DND-41 (cell line): ENCODE data around the gene UGT2B11.
"Not testable (repeated sequence)": the region's sequence is repeated elsewhere in the genome, so short reads cannot be mapped to it uniquely, and the experiment has no call there.

Source experiments
- ATAC-seq: fragments of 200-7000 bp; cut with Tn5 transposase; 3 replicates; pipeline ENCODE4 v1.9.1; 2021; ENCODE audit warnings: low read depth; ENCODE audit not compliant: insufficient read depth
- DNase-seq: peaks from one replicate; pipeline ENCODE4 v3.0.0-alpha.2; 2020
- H2AFZ ChIP-seq: 2 replicates; pipeline ENCODE4 v1.6.0; 2012; ENCODE audit warnings: low read depth, low read length
- H3K27ac ChIP-seq: 2 replicates; pipeline ENCODE4 v1.5.1; 2012; ENCODE audit warnings: low read length, inconsistent platforms
- H3K27me3 ChIP-seq: fragments of 200-600 bp; sonication (generic); 2 replicates; pipeline ENCODE4 v1.6.0; 2012; ENCODE audit warnings: low read length, mild to moderate bottlenecking, inconsistent platforms; ENCODE audit not compliant: insufficient read depth, poor library complexity
- H3K36me3 ChIP-seq: 2 replicates; pipeline ENCODE4 v1.5.1; 2012; ENCODE audit warnings: low read length, inconsistent platforms; ENCODE audit not compliant: insufficient read depth
- H3K4me1 ChIP-seq: 2 replicates; pipeline ENCODE4 v1.5.1; 2012; ENCODE audit warnings: mild to moderate bottlenecking, low read length; ENCODE audit not compliant: insufficient read depth
- H3K4me2 ChIP-seq: 2 replicates; pipeline ENCODE4 v1.6.0; 2012; ENCODE audit warnings: mild to moderate bottlenecking, moderate library complexity, low read length, inconsistent platforms; ENCODE audit not compliant: insufficient read depth
- H3K4me3 ChIP-seq, 2 experiments: fragments of 200-600 bp in 1 of 2; shearing (Covaris generic) in 1 of 2; 2 replicates each; pipeline ENCODE4 v1.5.1; 2012 to 2016; ENCODE audit warnings: inconsistent platforms in 2 of 2, low read length in 2 of 2, mild to moderate bottlenecking in 2 of 2, low read depth in 1 of 2, moderate library complexity in 1 of 2
- H3K79me2 ChIP-seq: 2 replicates; pipeline ENCODE4 v1.6.0; 2012; ENCODE audit warnings: low read length, inconsistent platforms; ENCODE audit not compliant: insufficient read depth
- H3K9ac ChIP-seq: 2 replicates; pipeline ENCODE4 v1.6.0; 2012; ENCODE audit warnings: low read depth, mild to moderate bottlenecking, inconsistent platforms, low read length, moderate library complexity
- H3K9me3 ChIP-seq: 2 replicates; pipeline ENCODE4 v1.5.1; 2012; ENCODE audit warnings: low read length, moderate library complexity, mild to moderate bottlenecking, inconsistent platforms; ENCODE audit not compliant: insufficient read depth, severe bottlenecking
- H4K20me1 ChIP-seq: 2 replicates; pipeline ENCODE4 v1.6.0; 2012; ENCODE audit warnings: low read length; ENCODE audit not compliant: insufficient read depth
- EZH2 ChIP-seq: IDR thresholded peaks from 3 replicates; pipeline ENCODE4 v1.6.1; 2012; ENCODE audit warnings: borderline replicate concordance, low read depth, mild to moderate bottlenecking, moderate library complexity, low read length, inconsistent platforms; ENCODE audit not compliant: severe bottlenecking
- TF ChIP-seq, protein P1 (sequence below): IDR thresholded peaks from 2 replicates; pipeline ENCODE4 v1.5.1; 2012; ENCODE audit warnings: borderline replicate concordance, low read length, moderate library complexity, mild to moderate bottlenecking; ENCODE audit not compliant: poor library complexity, severe bottlenecking; ENCODE audit errors: extremely low read depth

UGT2B11 gene

GRCh38 chr4:69239557-69240168 lies 25.1 kb upstream of the UGT2B11 start:
- Histone ChIP-seq H3K4me1 (no peaks in the 10 kb centered on the region), H3K4me3 (no peak overlapping the region), H3K9ac (no peak overlapping the region), H4K20me1 (no peaks in the 10 kb centered on the region), H3K27me3 (no peaks in the 10 kb centered on the region), H2AFZ (no peak overlapping the region), H3K9me3 (no peaks in the 10 kb centered on the region), H3K79me2 (no peaks in the 10 kb centered on the region), H3K27ac (no peak overlapping the region), H3K4me2 (no peak overlapping the region), H3K36me3 (no peaks in the 10 kb centered on the region)
- no peak for TF ChIP-seq EZH2
- TF ChIP-seq, protein P1, sequence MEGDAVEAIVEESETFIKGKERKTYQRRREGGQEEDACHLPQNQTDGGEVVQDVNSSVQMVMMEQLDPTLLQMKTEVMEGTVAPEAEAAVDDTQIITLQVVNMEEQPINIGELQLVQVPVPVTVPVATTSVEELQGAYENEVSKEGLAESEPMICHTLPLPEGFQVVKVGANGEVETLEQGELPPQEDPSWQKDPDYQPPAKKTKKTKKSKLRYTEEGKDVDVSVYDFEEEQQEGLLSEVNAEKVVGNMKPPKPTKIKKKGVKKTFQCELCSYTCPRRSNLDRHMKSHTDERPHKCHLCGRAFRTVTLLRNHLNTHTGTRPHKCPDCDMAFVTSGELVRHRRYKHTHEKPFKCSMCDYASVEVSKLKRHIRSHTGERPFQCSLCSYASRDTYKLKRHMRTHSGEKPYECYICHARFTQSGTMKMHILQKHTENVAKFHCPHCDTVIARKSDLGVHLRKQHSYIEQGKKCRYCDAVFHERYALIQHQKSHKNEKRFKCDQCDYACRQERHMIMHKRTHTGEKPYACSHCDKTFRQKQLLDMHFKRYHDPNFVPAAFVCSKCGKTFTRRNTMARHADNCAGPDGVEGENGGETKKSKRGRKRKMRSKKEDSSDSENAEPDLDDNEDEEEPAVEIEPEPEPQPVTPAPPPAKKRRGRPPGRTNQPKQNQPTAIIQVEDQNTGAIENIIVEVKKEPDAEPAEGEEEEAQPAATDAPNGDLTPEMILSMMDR = no peak
- ATAC-seq (no peak), DNase-seq (no peak)

GRCh38 chr4:69239092-69239491 lies 24.5 kb upstream of the UGT2B11 start:
- H3K9me3 ChIP-seq = no peaks in the 10 kb centered on the region
- no peaks in the 10 kb centered on the region for H4K20me1 ChIP-seq
- H3K36me3 ChIP-seq = no peaks in the 10 kb centered on the region
- no peaks in the 10 kb centered on the region for H3K4me1 ChIP-seq
- H3K27ac ChIP-seq = no peak overlapping the region
- no peak for TF ChIP-seq EZH2
- TF ChIP-seq, protein P1 = no peak
- ATAC-seq = no peak
- H3K4me2 ChIP-seq = no peak overlapping the region
- DNase-seq = no peak
- no peak overlapping the region for H3K4me3 ChIP-seq
- no peak overlapping the region for H3K9ac ChIP-seq
- H3K79me2 ChIP-seq = no peaks in the 10 kb centered on the region
- no peak overlapping the region for H2AFZ ChIP-seq
- H3K27me3 ChIP-seq = no peaks in the 10 kb centered on the region

GRCh38 chr4:69224891-69225290 lies 10.3 kb upstream of the UGT2B11 start:
- H3K9me3 ChIP-seq = no peaks in the 10 kb centered on the region
- no peak overlapping the region for H3K27ac ChIP-seq
- no peaks in the 10 kb centered on the region for H3K4me1 ChIP-seq
- H3K36me3 ChIP-seq = no peaks in the 10 kb centered on the region
- DNase-seq (no peak), ATAC-seq (no peak)
- H3K27me3 ChIP-seq = no peaks in the 10 kb centered on the region
- H3K4me2 ChIP-seq = no peak overlapping the region
- TF ChIP-seq, protein P1 = no peak
- no peak for TF ChIP-seq EZH2
- no peaks in the 10 kb centered on the region for H4K20me1 ChIP-seq
- no peaks in the 10 kb centered on the region for H3K79me2 ChIP-seq
- no peak overlapping the region for H3K4me3 ChIP-seq
- no peak overlapping the region for H2AFZ ChIP-seq
- no peak overlapping the region for H3K9ac ChIP-seq

DNA sequence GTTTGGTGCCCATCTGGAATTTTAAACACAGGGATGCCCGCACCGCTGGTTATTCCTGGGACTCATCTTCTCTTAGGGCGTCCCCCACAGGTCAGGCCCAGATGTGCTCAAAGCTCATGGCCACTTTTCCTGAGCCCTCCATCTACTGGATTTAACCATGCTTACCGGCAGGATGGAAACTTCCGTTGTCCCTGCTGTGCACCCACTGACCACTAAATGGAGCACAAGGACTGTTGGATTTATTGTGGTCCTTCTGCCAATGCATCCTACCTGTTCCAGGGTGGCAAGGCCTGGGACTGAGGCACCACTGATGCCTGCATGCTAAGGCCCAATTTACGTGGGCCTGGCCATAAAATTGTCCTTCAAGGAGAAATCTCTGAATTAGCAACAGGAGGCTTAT lies 8.7 kb upstream of the UGT2B11 start:
- not testable (repeated sequence) for H3K9ac ChIP-seq, DNase-seq, H4K20me1 ChIP-seq, H3K4me3 ChIP-seq, H2AFZ ChIP-seq, H3K9me3 ChIP-seq, H3K4me2 ChIP-seq, H3K27me3 ChIP-seq, ATAC-seq, H3K36me3 ChIP-seq, H3K4me1 ChIP-seq, H3K27ac ChIP-seq, H3K79me2 ChIP-seq

GRCh38 chr4:69218491-69218890 lies 3.9 kb upstream of the UGT2B11 start:
- H3K9ac ChIP-seq, H3K79me2 ChIP-seq, H2AFZ ChIP-seq, H3K4me2 ChIP-seq, H3K36me3 ChIP-seq, H3K4me3 ChIP-seq, ATAC-seq, H4K20me1 ChIP-seq, H3K4me1 ChIP-seq, H3K9me3 ChIP-seq, DNase-seq, H3K27ac ChIP-seq, H3K27me3 ChIP-seq: not testable (repeated sequence)
